HepG2 (cell line): ENCODE data around the gene GFER. TPM values are rescaled to one million over a fixed set of nuclear protein-coding genes. Genes with fewer than 3 reads are reported as not detected.
A peak's percentile ranks its signal among the peaks of the same experiment; 100 is the strongest.

Source experiments
- HNF4G ChIP-seq, 2 experiments: sonication (generic) in 1 of 2; formaldehyde crosslinking in 1 of 2; IDR thresholded peaks; 2 replicates each; pipeline versions ENCODE4 v1.4.0 to v1.6.1; 2011 to 2020; ENCODE audit warnings: borderline replicate concordance in 2 of 2, low read depth in 2 of 2, mild to moderate bottlenecking in 2 of 2, low read length in 1 of 2, missing genetic modification reagents in 1 of 2, moderate library complexity in 1 of 2
- HNRNPLL ChIP-seq: fragments of 200-400 bp; formaldehyde crosslinking; IDR thresholded peaks from 2 replicates; pipeline ENCODE4 v1.6.1; 2017; ENCODE audit warnings: mild to moderate bottlenecking, low read depth, low read length; ENCODE audit not compliant: poor library complexity, severe bottlenecking
- LBX2 ChIP-seq: sonication (generic); formaldehyde crosslinking; IDR thresholded peaks from 2 replicates; pipeline ENCODE4 v1.5.0; 2020; ENCODE audit warnings: missing genetic modification reagents, mild to moderate bottlenecking, borderline replicate concordance
- MXI1 ChIP-seq: IDR thresholded peaks from 3 replicates; pipeline ENCODE4 v1.6.1; 2012; ENCODE audit warnings: low read depth, low read length, inconsistent platforms, borderline replicate concordance
- NAIF1 ChIP-seq: sonication (generic); formaldehyde crosslinking; IDR thresholded peaks from 2 replicates; pipeline ENCODE4 v1.5.0; 2020; ENCODE audit warnings: mild to moderate bottlenecking, missing genetic modification reagents, borderline replicate concordance
- SAFB2 ChIP-seq: sonication (generic); formaldehyde crosslinking; IDR thresholded peaks from 2 replicates; pipeline ENCODE4 v1.5.1; 2020; ENCODE audit warnings: missing genetic modification reagents, low read depth, mild to moderate bottlenecking, borderline replicate concordance
- SOX6 ChIP-seq, 2 experiments: fragments of 450-650 bp in 1 of 2; sonication (generic) in 1 of 2; formaldehyde crosslinking in 1 of 2; IDR thresholded peaks; 2 replicates each; pipeline versions ENCODE4 v1.4.0 to v1.6.1; 2017 to 2020; ENCODE audit warnings: antibody characterized with exemption in 1 of 2, mild to moderate bottlenecking in 1 of 2, missing genetic modification reagents in 1 of 2
- SP5 ChIP-seq: IDR thresholded peaks from 2 replicates; pipeline ENCODE4 v1.6.1; 2016; ENCODE audit warnings: low read depth, borderline replicate concordance
- WIZ ChIP-seq: sonication (generic); formaldehyde crosslinking; IDR thresholded peaks from 2 replicates; pipeline ENCODE4 v1.5.1; 2020; ENCODE audit warnings: mild to moderate bottlenecking, missing genetic modification reagents
- ZFX ChIP-seq: sonication (generic); formaldehyde crosslinking; IDR thresholded peaks from 2 replicates; pipeline ENCODE4 v1.4.0; 2020; ENCODE audit warnings: mild to moderate bottlenecking, low read depth, missing genetic modification reagents, moderate library complexity
- ZNF224 ChIP-seq: sonication (generic); formaldehyde crosslinking; IDR thresholded peaks from 2 replicates; pipeline ENCODE4 v1.5.0; 2020; ENCODE audit warnings: mild to moderate bottlenecking, missing genetic modification reagents
- ZNF264 ChIP-seq: sonication (generic); formaldehyde crosslinking; IDR thresholded peaks from 2 replicates; pipeline ENCODE4 v1.4.0; 2020; ENCODE audit warnings: missing genetic modification reagents
- ZNF432 ChIP-seq: sonication (generic); formaldehyde crosslinking; IDR thresholded peaks from 2 replicates; pipeline ENCODE4 v1.5.0; 2020; ENCODE audit warnings: missing genetic modification reagents, mild to moderate bottlenecking, borderline replicate concordance
- ZNF451 ChIP-seq: sonication (generic); formaldehyde crosslinking; IDR thresholded peaks from 2 replicates; pipeline ENCODE4 v1.5.0; 2020; ENCODE audit warnings: mild to moderate bottlenecking, missing genetic modification reagents
- ZNF772 ChIP-seq: sonication (generic); formaldehyde crosslinking; IDR thresholded peaks from 2 replicates; pipeline ENCODE4 v1.5.0; 2020; ENCODE audit warnings: mild to moderate bottlenecking, missing genetic modification reagents
- polyA plus RNA-seq, 8 experiments: library from polyadenylated mRNA; depleted of rRNA in 3 of 8; stranded (reverse) in 7 of 8; unstranded in 1 of 8; fragments of >200 nt; fragmentation: Illumina TruSeq in 4 of 8; extraction: Trizol in 4 of 8; gene quantifications; 2 replicates each; pipeline versions ENCODE4 v1.2.1 to v1.2.3, GENCODE V29; 2011 to 2016; ENCODE audit warnings: low read depth in 4 of 8, missing spikeins in 1 of 8, mixed read lengths in 1 of 8; ENCODE audit not compliant: insufficient read depth in 1 of 8
- total RNA-seq, 5 experiments: library from RNA; depleted of rRNA; stranded (reverse); fragments of >200 nt; fragmentation: Illumina TruSeq; extraction: Trizol; gene quantifications; 2 replicates each; pipeline ENCODE4 v1.2.3, GENCODE V29; 2016; ENCODE audit warnings: low read depth in 1 of 5
- TF ChIP-seq, protein P1 (sequence below): sonication (generic); formaldehyde crosslinking; IDR thresholded peaks from 2 replicates; pipeline ENCODE4 v1.5.1; 2020; ENCODE audit warnings: mild to moderate bottlenecking, missing genetic modification reagents, moderate library complexity
- TF ChIP-seq, protein P2 (sequence below), 2 experiments: sonication (generic) in 1 of 2; formaldehyde crosslinking in 1 of 2; IDR thresholded peaks; 2 replicates each; pipeline versions ENCODE4 v1.4.0 to v1.6.1; 2018 to 2020; ENCODE audit warnings: missing genetic modification reagents in 2 of 2, borderline replicate concordance in 1 of 2, low read depth in 1 of 2, mild to moderate bottlenecking in 1 of 2, missing biosample characterization in 1 of 2
- TF ChIP-seq, protein P3 (sequence below): sonication (generic); formaldehyde crosslinking; IDR thresholded peaks from 2 replicates; pipeline ENCODE4 v1.5.1; 2020; ENCODE audit warnings: missing genetic modification reagents, mild to moderate bottlenecking, borderline replicate concordance

GFER gene
- total and polyA plus RNA-seq, 2 of the 13 experiments (the other 11 are each of a cell fraction or from before 2014, with no cell fraction given): 28.6 to 71.7 TPM

DNA sequence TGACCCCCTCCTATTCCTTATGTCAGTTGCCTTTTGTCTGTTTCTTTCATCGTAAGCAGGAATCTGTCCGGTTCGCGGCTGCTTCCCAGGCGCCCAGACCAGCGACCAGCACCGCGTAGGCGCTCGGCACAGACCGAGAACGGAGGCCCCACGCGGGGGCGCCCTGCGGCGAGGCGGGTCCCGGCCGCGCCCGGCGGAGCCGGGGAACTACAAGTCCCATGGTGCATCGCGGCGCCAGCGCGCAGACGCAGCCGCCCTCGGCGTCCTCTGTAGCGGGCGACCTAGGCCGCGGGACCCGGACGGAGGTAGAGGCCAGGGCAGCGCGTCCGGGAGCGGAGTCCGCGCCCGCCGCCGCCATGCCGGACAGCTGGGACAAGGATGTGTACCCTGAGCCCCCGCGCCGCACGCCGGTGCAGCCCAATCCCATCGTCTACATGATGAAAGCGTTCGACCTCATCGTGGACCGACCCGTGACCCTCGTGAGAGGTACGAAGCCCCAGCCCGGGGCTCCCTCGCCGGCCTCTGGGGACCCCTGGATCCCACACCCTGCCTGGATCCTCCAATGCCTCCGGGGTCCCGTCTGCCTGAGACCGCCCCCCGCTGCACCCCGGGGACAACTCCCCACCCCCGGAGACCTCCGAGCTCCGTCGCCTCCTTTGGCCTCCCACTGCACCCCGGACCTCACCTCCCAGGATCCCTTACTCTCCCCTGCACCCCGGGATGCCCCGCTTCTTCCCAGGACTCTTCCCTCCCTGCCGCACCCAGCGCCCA is 24.5 kb upstream of the GFER start, which contains the start of gene NDUFB10 (continued):
- TF ChIP-seq SOX6 (IDR thresholded peaks at IDR 0.05) (no peak), SOX6 (CRISPR knock-in tag; IDR thresholded peaks at IDR 0.05) (peak; percentile 33; the same call in 1 of the 2 replicates), SAFB2 (CRISPR knock-in tag) (peak; percentile 62; the same call in 1 of the 2 replicates), ZFX (CRISPR knock-in tag) (peak; percentile 99), WIZ (CRISPR knock-in tag) (no peak), HNRNPLL (peak; percentile 66), ZNF772 (CRISPR knock-in tag) (peak; percentile 82; the same call in 1 of the 2 replicates), MXI1 (peak; percentile 87; the same call in 1 of the 3 replicates), ZNF432 (CRISPR knock-in tag) (no peak), HNF4G (IDR thresholded peaks at IDR 0.05; ENCODE audit: borderline replicate concordance, low read depth, low read length) (no peak), HNF4G (CRISPR knock-in tag; IDR thresholded peaks at IDR 0.05; ENCODE audit: borderline replicate concordance, low read depth) (peak; percentile 63; the same call in 1 of the 2 replicates), SP5 (no peak), LBX2 (0 out of 2 replicates have a peak, but pooled peaks have one; percentile 69), NAIF1 (CRISPR knock-in tag) (peak; percentile 66; the same call in 1 of the 2 replicates), ZNF264 (CRISPR knock-in tag) (peak; percentile 52; the same call in 1 of the 2 replicates), ZNF451 (CRISPR knock-in tag) (peak; percentile 89; the same call in 1 of the 2 replicates), ZNF224 (CRISPR knock-in tag) (peak; percentile 86)
- TF ChIP-seq, protein P1, sequence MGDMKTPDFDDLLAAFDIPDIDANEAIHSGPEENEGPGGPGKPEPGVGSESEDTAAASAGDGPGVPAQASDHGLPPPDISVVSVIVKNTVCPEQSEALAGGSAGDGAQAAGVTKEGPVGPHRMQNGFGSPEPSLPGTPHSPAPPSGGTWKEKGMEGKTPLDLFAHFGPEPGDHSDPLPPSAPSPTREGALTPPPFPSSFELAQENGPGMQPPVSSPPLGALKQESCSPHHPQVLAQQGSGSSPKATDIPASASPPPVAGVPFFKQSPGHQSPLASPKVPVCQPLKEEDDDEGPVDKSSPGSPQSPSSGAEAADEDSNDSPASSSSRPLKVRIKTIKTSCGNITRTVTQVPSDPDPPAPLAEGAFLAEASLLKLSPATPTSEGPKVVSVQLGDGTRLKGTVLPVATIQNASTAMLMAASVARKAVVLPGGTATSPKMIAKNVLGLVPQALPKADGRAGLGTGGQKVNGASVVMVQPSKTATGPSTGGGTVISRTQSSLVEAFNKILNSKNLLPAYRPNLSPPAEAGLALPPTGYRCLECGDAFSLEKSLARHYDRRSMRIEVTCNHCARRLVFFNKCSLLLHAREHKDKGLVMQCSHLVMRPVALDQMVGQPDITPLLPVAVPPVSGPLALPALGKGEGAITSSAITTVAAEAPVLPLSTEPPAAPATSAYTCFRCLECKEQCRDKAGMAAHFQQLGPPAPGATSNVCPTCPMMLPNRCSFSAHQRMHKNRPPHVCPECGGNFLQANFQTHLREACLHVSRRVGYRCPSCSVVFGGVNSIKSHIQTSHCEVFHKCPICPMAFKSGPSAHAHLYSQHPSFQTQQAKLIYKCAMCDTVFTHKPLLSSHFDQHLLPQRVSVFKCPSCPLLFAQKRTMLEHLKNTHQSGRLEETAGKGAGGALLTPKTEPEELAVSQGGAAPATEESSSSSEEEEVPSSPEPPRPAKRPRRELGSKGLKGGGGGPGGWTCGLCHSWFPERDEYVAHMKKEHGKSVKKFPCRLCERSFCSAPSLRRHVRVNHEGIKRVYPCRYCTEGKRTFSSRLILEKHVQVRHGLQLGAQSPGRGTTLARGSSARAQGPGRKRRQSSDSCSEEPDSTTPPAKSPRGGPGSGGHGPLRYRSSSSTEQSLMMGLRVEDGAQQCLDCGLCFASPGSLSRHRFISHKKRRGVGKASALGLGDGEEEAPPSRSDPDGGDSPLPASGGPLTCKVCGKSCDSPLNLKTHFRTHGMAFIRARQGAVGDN (CRISPR knock-in tag): peak; percentile 87
- TF ChIP-seq, protein P2, sequence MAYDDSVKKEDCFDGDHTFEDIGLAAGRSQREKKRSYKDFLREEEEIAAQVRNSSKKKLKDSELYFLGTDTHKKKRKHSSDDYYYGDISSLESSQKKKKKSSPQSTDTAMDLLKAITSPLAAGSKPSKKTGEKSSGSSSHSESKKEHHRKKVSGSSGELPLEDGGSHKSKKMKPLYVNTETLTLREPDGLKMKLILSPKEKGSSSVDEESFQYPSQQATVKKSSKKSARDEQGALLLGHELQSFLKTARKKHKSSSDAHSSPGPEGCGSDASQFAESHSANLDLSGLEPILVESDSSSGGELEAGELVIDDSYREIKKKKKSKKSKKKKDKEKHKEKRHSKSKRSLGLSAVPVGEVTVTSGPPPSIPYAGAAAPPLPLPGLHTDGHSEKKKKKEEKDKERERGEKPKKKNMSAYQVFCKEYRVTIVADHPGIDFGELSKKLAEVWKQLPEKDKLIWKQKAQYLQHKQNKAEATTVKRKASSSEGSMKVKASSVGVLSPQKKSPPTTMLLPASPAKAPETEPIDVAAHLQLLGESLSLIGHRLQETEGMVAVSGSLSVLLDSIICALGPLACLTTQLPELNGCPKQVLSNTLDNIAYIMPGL (CRISPR knock-in tag; IDR thresholded peaks at IDR 0.05; ENCODE audit: borderline replicate concordance in 1 of 2, low read depth in 1 of 2): peak; percentile 92
- TF ChIP-seq, protein P3, sequence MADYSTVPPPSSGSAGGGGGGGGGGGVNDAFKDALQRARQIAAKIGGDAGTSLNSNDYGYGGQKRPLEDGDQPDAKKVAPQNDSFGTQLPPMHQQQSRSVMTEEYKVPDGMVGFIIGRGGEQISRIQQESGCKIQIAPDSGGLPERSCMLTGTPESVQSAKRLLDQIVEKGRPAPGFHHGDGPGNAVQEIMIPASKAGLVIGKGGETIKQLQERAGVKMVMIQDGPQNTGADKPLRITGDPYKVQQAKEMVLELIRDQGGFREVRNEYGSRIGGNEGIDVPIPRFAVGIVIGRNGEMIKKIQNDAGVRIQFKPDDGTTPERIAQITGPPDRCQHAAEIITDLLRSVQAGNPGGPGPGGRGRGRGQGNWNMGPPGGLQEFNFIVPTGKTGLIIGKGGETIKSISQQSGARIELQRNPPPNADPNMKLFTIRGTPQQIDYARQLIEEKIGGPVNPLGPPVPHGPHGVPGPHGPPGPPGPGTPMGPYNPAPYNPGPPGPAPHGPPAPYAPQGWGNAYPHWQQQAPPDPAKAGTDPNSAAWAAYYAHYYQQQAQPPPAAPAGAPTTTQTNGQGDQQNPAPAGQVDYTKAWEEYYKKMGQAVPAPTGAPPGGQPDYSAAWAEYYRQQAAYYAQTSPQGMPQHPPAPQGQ (CRISPR knock-in tag): no peak
